GM18526 (cell line): ENCODE measurements around the gene ZNF524.

Source experiments
- POLR2A ChIP-seq: IDR thresholded peaks from 3 replicates; pipeline ENCODE4 v1.6.1; 2011; ENCODE audit not compliant: insufficient read length; ENCODE audit errors: extremely low read depth

Gene ZNF524

DNA sequence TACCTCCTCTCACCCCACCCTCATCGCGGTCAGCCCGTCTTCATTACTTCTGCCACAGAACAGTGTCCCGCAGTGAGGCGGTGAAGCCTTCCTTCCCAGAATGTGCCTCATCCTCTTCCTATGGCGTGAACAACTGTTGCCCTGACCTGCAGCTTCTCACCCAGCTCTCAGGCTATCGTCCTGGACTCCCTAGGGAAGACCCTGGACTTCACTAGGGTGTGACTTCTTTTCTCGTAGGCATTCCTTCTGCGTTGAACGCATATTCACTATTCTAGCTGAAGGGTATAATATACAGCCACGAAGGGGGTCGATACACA lies 6.3 kb downstream of the ZNF524 start:
- no peak for TF ChIP-seq POLR2A

DNA sequence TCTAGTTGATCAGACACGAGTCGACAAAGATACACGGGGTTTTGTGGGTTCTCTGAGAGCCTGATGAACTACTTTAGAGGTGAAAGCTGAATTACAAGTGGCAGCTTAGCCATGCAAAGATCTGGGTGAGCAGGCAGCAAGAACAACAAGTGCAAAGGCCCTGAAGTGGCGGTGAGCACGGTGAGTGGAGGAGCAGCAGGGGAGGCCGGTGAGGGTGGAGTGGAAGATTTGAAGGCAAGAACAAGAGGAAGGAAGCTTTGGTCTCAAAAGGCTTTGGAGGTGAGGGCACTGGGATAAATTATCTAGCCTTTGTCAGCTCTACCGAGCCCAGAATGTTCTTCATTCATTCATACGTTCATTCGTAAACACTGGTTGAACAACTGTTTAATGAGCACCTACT lies 6.7 kb downstream of the ZNF524 start:
- TF ChIP-seq POLR2A: no peak

DNA sequence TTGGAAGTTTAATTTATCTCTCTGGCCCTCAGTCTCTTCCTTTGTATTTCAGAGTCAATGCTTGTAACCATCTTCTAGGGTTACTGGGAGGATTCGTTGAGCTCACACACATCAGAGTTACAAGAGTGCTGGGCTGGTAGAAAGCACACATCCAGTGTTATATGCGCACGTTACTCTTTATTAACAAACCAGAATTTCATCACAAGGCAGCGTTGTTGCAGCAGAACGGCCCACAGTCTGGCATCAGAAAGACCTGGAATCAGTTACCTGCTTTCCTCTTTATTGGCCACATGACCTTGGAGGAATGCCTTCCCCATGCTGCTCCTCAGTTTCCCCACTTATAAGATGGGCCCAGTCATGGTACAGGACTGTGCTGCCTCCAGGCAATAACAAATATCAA lies 9.2 kb downstream of the ZNF524 start:
- TF ChIP-seq POLR2A: no peak

DNA sequence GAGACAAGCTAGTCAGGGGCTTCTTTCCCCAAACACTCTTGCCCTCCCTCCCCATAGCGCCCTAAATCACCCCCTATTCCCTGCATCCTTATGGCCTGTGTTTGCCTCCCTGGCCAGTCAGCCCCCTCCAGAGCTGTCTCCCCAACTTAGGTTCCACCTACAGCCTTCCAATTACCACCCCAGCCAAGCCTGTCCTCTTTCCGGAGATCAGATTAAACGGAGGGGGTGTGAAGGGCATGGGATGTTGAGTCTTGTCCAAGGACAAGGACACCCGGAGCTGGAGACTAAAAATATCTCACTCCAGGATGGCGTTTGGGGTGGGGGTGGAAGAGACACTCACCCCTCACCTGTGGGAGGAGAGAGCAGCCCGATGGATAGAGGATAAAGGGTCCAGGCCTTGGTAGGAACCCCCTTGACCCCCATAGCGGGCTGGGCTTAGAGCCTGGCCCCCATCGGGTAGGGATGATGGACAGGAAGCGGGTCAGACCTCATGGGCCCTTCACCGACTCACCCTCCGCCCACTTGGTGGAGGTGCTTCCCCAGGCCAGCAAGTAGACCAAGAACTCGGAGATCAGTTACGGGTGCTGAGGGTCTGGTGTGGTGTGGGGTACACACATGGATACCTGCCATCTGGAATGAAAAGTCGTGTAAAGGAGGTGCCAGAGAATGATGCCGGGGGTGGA lies 11.4 kb downstream of the ZNF524 start:
- no peak for TF ChIP-seq POLR2A

DNA sequence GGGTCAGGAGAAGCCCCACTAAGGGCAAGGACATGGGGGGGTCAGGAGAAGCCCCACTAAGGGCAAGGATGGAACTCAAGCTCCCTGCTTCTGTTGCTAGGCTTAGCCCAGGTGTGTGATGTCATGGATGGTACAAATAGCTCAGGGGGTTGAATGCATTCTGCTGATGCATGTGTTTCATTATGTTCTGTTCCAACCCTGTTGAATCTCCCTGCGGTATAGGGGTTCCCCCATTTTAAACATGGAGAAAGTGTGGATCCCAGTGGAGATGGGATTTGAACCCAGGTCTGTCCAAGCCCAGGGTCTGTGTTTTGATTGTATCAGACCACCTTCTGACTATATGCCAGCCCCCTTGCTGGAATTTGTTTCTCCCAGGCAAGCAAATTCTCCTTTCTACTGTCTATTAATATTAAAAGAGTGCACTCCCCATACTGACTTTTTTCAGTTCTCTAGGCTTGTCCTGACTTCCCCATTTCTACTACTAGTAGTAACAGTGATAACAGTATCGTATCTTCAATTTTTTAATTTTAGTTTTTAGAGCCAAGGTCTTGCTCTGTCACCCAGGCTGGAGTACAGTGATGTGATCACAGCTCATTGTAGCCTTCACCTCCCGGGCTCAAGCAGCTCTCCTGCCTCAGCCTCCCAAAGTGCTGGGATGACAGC lies 12.0 kb downstream of the ZNF524 start:
- TF ChIP-seq POLR2A: no peak

DNA sequence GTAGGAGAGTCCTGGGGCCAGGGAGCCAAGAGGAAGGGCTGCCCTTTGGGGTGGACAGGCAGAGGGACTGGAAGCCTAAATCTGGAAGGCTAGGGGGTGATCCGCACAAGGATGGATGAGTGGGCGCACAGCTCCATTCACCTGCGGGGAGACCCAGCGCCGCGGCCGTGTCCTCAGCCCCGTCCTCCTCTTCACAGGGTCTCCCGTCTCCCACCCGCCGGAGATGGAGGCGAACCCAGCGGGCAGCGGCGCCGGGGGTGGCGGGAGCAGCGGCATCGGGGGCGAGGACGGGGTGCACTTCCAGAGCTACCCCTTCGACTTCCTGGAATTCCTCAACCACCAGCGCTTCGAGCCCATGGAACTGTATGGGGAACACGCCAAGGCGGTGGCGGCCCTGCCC lies 13.3 kb downstream of the ZNF524 start:
- no peak for TF ChIP-seq POLR2A

DNA sequence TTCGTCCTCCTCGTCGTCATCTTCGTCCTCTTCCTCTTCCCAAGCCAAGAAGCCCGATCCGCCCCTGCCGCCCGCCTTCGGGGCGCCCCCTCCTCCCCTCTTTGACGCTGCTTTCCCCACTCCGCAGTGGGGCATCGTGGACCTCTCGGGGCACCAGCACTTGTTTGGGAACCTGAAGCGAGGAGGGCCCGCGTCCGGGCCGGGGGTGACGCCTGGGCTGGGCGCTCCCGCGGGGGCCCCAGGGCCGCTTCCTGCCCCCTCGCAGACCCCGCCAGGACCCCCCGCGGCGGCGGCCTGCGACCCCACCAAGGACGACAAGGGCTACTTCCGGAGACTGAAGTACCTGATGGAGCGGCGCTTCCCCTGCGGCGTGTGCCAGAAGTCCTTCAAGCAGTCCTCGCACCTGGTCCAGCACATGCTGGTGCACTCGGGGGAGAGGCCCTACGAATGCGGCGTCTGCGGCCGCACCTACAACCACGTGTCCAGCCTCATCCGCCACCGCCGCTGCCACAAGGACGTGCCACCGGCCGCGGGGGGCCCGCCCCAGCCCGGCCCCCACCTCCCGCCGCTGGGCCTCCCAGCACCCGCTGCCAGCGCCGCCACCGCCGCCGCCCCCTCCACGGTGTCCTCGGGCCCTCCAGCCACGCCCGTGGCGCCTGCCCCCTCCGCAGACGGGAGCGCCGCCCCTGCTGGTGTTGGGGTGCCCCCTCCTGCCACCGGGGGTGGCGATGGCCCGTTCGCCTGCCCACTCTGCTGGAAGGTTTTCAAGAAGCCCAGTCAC lies 14.0 kb downstream of the ZNF524 start:
- no peak for TF ChIP-seq POLR2A

DNA sequence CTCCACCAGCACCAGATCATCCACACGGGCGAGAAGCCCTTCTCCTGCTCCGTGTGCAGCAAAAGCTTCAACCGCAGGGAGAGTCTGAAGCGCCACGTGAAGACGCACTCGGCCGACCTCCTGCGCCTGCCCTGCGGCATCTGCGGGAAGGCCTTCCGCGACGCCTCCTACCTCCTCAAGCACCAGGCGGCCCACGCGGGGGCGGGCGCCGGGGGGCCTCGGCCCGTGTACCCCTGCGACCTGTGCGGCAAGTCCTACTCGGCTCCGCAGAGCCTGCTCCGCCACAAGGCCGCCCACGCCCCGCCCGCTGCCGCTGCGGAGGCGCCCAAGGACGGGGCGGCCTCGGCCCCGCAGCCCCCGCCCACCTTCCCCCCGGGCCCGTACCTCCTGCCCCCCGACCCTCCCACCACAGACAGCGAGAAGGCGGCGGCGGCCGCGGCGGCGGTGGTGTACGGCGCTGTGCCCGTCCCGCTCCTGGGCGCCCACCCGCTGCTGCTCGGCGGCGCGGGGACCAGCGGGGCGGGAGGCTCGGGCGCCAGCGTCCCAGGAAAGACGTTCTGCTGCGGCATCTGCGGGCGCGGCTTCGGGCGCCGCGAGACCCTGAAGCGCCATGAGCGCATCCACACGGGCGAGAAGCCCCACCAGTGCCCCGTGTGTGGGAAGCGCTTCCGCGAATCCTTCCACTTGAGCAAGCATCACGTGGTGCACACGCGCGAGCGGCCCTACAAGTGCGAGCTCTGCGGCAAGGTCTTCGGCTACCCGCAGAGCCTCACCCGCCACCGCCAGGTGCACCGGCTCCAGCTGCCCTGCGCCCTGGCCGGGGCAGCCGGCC lies 14.8 kb downstream of the ZNF524 start:
- no peak for TF ChIP-seq POLR2A

DNA sequence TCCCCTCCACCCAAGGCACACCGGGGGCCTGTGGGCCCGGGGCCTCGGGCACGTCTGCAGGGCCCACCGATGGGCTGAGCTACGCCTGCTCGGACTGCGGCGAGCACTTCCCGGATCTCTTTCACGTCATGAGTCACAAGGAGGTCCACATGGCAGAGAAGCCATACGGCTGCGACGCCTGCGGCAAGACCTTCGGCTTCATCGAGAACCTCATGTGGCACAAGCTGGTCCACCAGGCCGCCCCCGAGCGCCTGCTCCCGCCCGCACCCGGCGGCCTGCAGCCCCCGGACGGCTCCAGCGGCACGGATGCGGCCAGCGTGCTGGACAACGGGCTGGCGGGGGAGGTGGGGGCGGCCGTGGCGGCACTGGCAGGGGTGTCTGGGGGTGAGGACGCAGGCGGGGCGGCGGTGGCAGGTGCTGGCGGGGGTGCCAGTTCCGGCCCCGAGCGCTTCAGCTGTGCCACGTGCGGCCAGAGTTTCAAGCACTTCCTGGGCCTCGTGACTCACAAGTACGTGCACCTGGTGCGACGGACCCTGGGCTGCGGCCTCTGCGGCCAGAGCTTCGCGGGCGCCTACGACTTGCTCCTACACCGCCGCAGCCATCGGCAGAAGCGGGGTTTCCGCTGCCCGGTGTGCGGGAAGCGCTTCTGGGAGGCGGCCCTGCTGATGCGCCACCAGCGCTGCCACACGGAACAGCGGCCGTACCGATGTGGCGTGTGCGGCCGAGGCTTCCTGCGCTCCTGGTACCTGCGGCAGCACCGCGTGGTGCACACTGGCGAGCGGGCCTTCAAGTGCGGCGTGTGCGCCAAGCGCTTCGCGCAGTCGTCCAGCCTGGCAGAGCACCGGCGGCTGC lies 15.7 kb downstream of the ZNF524 start:
- no peak for TF ChIP-seq POLR2A

DNA sequence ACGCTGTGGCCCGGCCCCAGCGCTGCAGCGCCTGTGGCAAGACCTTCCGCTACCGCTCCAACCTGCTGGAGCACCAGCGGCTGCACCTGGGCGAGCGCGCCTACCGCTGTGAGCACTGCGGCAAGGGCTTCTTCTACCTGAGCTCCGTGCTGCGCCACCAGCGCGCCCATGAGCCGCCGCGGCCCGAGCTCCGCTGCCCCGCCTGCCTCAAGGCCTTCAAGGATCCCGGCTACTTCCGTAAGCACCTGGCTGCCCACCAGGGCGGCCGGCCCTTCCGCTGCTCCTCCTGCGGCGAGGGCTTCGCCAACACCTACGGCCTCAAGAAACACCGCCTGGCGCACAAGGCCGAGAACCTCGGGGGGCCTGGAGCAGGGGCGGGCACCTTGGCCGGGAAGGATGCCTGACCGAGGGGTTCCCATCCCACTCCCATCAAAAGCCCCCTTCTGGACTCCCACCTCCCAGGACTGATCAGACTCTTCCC lies 16.3 kb downstream of the ZNF524 start:
- TF ChIP-seq POLR2A: no peak

DNA sequence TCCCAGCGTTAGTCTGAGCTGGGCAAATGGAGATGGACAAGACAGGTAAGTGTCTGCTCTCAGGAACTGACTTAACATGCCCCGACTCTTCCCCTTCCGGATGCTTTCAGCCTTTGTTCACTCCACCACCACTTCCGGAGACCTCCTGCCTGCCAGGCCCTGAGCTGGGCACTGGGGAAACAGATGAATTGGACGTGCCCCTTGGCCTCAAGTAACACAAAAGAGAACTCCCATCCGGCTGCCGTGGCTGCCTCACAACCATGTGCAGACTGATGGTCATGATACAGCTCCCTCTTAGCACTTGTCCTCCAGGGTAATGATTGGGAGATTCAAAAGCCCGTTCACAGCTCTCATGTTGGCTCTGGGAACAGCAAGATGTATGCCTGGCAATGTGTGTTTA lies 17.3 kb downstream of the ZNF524 start:
- no peak for TF ChIP-seq POLR2A

DNA sequence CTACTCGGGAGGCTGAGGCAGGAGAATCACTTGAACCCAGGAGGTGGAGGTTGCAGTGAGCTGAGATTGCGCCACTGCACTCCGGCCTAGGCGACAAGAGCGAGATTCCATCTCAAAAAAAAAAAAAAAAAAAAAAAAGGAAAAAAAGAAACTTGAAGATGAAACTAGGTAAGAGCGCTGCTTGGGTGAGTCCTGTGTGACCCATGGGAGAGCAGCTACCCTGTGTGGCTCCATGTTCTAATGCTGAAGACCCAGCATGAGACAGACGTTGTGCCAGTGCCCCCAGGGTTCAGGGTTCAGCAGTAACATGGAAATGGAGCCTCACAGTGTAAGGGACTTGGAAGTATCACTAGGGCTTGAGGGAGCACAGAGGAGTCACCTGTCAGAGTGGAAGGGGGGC lies 18.3 kb downstream of the ZNF524 start:
- TF ChIP-seq POLR2A: no peak

DNA sequence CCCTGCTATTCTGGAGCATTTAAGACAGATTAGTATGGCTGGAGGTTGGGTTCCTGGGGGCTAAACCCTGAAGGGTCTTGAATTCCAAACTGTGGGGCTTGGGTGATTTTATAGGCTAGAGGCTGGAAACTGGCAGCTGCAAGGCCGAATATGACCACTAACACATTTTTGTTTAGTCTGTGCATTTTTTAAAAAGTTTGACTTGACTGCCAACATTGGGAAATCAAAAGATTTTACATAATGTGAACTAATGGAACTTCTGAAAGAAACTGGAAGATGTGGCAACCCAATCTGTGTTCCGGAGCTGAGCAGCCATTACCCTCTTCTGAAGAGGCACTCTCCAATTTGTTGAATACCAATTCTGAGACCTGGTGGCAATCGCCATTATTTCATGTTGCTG lies 19.2 kb downstream of the ZNF524 start:
- TF ChIP-seq POLR2A: no peak

DNA sequence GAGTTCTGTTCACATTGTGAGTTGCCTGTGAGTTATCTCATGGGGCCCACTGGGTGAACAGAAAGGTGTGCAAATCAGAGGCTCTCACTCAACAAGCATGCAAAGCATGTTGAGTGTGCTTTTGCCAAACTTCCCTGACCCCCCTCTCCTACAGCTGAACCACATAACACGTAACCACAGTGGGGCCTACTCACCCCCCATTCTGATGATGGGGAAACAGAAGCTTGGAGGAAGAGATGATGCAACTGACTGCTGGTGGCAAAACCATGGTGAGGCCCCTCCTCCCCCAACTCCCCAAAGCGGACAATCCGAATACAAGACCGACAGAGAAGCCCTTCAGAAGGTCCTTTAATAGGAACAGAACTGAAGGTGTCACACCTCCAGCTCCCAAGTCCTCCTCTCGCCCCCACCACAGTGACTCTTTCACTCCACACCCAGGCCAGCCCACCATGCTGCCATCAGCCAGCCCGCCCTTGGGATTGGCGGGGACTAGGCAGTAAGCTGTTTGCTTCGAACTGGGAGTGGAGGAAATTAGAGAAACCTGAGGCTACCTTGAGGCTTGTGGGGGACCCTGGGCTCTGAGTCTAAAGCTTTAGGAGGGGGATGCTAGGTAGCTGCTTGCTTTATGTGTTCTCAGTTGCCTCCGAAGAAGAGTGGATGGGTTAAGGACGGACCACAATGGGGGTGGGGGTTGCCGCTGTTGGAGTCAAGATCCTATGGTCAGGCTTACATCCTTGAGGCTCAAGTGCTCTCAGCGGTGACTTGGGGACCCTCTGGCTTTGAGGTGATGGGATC lies 20.5 kb downstream of the ZNF524 start:
- no peak for TF ChIP-seq POLR2A
